ENCODE measurements around the gene DLGAP1. TPM values are rescaled to one million over a fixed set of nuclear protein-coding genes. Genes with fewer than 3 reads are reported as not detected.

Gene DLGAP1
- total and polyA plus RNA-seq, 2 of the 4 experiments (the other 2 are of a cell fraction), result under 0.01 to 0.09 TPM

GRCh38 chr18:4335386-4335785 lies 119.7 kb downstream of the DLGAP1 start:
- dilution Hi-C loops (cut with HindIII; ENCODE audit: low sequenced_read_pairs, unreplicated experiment), result no loop called here
- no peak overlapping the region for H2AFZ ChIP-seq (replicated peaks; ENCODE audit: low read length, poor library complexity)
- no peaks in the 10 kb centered on the region for H3K4me1 ChIP-seq (ENCODE audit: control insufficient read depth, insufficient read depth, low read length)
- ChIA-PET POLR2A (ENCODE audit: unreplicated experiment) (no interaction called here), CTCF (no interaction called here)
- no peak overlapping the region for H3K4me2 ChIP-seq (ENCODE audit: low read depth, low read length)
- H4K20me1 ChIP-seq (ENCODE audit: insufficient read depth, low read length), result no peaks in the 10 kb centered on the region
- no CpG with 5 or more reads among the region's 1 CpG for WGBS, 2 experiments (ENCODE audit: extremely low coverage in 2 of 2, insufficient read length in 1 of 2)
- H3K56ac ChIP-seq (ENCODE audit: extremely low read depth, insufficient read depth, low read length), result no peak overlapping the region
- no peaks in the 10 kb centered on the region for H3K79me1 ChIP-seq (ENCODE audit: low read depth in 1 of 2, low read length in 2 of 2)
- H3K23ac ChIP-seq (ENCODE audit: low read depth, low read length), result no peak overlapping the region
- TF ChIP-seq SMC3 (IDR thresholded peaks at IDR 0.05; ENCODE audit: low read depth, low read length) (no peak), RCOR1 (IDR thresholded peaks at IDR 0.05; ENCODE audit: insufficient replicate concordance, low read length) (no peak), ELK1 (IDR thresholded peaks at IDR 0.05; ENCODE audit: borderline replicate concordance, low read depth, low read length) (no peak), CHD1 (IDR thresholded peaks at IDR 0.05; ENCODE audit: low read depth, low read length) (no peak), POLR2A (IDR thresholded peaks at IDR 0.05; ENCODE audit: low read depth, low read length) (no peak), CTCF (conservative IDR thresholded peaks at IDR 0.05; ENCODE audit: low read depth, low read length) (no peak)
- H2AK5ac ChIP-seq (ENCODE audit: low read depth, low read length), result no peak overlapping the region
- H2BK5ac ChIP-seq (ENCODE audit: low read depth, low read length, poor library complexity, severe bottlenecking), result no peak overlapping the region
- H4K8ac ChIP-seq (ENCODE audit: low read depth in 2 of 2, low read length in 2 of 2), result no peak overlapping the region
- peaks cover 9% of the 10 kb centered on the region for H3K9me3 ChIP-seq (ENCODE audit: control insufficient read depth, insufficient read depth, low read length)
- no peak overlapping the region for H3K4me3 ChIP-seq (ENCODE audit: insufficient read depth, low read depth, low read length)
- ATAC-seq (ENCODE audit: low read depth), result no peak
- in situ Hi-C loops (cut with MboI; ENCODE audit: low sequenced_read_pairs), result no loop called here
- H3K36me3 ChIP-seq (ENCODE audit: control insufficient read depth, insufficient read depth, low read length), result no peaks in the 10 kb centered on the region
- intact Hi-C loops (cut with micrococcal nuclease), result no loop called here
- H4K91ac ChIP-seq (ENCODE audit: insufficient read depth, low read depth, low read length), result no peak overlapping the region
- no peak overlapping the region for H2BK20ac ChIP-seq (ENCODE audit: low read depth, low read length)
- BruUV-seq (replicated peaks), result no TSS peak
- H2BK15ac ChIP-seq (ENCODE audit: low read depth, low read length), result no peak overlapping the region
- H2BK120ac ChIP-seq (ENCODE audit: low read depth, low read length), result no peak overlapping the region
- H3K4ac ChIP-seq (ENCODE audit: low read depth, low read length), result no peak overlapping the region
- H2AK9ac ChIP-seq (replicated peaks; ENCODE audit: low read depth, low read length, poor library complexity), result no peak overlapping the region
- no peak overlapping the region for H3K18ac ChIP-seq (ENCODE audit: low read depth, low read length)
- no peak overlapping the region for H3K9ac ChIP-seq (ENCODE audit: low read depth, low read length)
- H3K14ac ChIP-seq (replicated peaks; ENCODE audit: low read depth, low read length), result no peak overlapping the region
- no peaks in the 10 kb centered on the region for H3K9me1 ChIP-seq (ENCODE audit: insufficient read depth, low read length)
- no peaks in the 10 kb centered on the region for H3K27me3 ChIP-seq (ENCODE audit: control insufficient read depth, insufficient read depth, low read length)
- H3K27ac ChIP-seq (ENCODE audit: insufficient read depth, low read length), result no peak overlapping the region
- DNase-seq, result no peak
- no peak overlapping the region for H4K5ac ChIP-seq (ENCODE audit: low read depth, low read length)
